Measurements from ENCODE around the gene MALT1.

GRCh38 chr18:58802959-58803358, 131.7 kb downstream of the MALT1 start:
- TF ChIP-seq CTCF (IDR thresholded peaks at IDR 0.05; ENCODE audit: insufficient read depth, low read length, poor library complexity, severe bottlenecking) (no peak), EZH2phosphoT487 (conservative IDR thresholded peaks at IDR 0.05; ENCODE audit: low read length) (no peak)

Data from SU-DHL-6 (cell line).